Stimulated activated CD4-positive, alpha-beta T cell treated with anti-CD3 and anti-CD28 coated beads, TNF-alpha, amount 100 ng/mL, for 4 hours (primary cell): ENCODE data around the gene NSUN4.
A peak's percentile ranks its signal among the peaks of the same experiment; 100 is the strongest.
"Not testable (repeated sequence)": the region's sequence is repeated elsewhere in the genome, so short reads cannot be mapped to it uniquely, and the experiment has no call there.

ENCODE experiments used
- DNase-seq, 3 experiments: peaks; one replicate each; pipeline ENCODE4 v3.0.0-alpha.2; 2020; ENCODE audit warnings: low read depth in 3 of 3

Gene NSUN4

DNA sequence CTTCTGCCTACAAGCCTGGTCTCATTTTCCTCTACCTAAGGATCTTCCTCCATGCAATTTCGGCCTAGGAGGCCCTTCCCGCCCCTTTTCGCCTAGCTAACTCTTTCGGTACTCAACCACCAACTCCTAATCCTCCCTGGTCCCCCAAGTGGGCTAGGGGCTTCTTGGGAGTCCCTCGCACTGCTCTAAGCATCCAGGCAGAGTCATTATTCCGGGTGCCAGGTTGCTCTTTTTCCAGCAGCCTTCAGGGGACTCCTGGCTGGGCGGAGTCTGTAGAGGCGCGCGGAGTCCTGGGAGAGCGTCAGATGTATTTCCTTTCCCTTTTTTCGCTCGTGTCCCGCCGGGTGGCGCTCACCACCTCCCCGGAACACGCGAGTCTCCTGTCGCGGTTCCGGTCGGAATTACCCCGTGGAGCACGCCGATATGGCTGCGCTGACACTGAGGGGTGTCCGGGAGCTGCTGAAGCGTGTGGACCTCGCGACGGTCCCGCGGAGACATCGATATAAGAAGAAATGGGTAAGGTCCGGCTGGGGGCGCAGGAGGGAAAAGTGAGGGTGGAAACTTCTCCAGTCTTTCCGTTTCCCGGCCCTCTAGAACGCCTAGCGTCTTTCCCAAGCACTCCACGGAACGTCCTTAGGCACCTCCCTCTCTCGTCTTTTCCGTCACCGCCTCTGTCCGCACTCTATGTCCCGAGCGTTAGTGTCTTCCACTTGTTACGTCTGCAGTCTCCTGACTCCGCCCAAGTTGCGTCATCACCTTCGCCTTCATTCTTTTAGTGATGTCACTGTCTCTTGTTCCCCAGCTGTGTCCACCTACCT is at the start of gene NSUN4:
Gene NSUN4 (plus strand): TSS at position 404 of the 818 bp plus-strand sequence. CDS start 20 bp downstream, at position 424.
- DNase-seq: peak; percentile 66 to 74 (median 74)

DNA sequence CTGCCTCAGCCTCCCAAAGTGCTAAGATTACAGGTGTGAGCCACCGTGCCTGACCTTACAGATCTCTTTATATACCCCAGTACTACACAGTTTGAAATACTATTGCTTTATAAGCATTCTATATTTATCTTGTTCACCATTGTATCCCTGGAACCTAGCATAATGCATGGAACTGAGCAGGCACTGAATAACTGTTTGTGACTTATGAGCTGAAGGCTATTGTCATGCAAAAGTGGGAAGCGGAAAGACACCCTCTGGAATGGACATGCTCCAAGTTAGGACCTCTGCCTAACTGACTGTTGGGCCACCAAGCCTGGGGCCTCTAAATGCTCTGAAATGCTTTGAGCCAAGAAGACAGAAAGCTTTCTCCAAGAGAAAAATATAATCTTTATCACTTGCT is 45.3 kb upstream of the NSUN4 start:
- no peak for DNase-seq

DNA sequence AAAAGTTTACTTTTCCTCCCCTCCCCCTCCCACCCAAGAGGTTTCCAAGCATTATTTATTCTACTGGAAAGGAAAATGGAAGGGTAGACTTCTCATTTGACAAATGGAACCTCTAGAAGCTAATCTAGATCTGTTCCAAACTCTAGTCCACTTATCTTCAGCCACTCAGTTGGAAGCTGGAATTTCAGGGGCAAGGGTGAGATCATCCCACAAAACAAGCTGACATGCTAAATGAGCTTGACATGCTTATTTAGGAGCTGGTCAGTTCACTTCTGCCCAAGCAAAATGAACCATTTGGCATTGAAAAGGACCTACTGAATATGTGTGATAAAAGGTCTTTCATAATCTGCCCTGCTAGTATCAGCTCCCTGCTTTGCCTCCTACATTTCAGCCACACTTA is 42.2 kb upstream of the NSUN4 start:
- DNase-seq: no peak

DNA sequence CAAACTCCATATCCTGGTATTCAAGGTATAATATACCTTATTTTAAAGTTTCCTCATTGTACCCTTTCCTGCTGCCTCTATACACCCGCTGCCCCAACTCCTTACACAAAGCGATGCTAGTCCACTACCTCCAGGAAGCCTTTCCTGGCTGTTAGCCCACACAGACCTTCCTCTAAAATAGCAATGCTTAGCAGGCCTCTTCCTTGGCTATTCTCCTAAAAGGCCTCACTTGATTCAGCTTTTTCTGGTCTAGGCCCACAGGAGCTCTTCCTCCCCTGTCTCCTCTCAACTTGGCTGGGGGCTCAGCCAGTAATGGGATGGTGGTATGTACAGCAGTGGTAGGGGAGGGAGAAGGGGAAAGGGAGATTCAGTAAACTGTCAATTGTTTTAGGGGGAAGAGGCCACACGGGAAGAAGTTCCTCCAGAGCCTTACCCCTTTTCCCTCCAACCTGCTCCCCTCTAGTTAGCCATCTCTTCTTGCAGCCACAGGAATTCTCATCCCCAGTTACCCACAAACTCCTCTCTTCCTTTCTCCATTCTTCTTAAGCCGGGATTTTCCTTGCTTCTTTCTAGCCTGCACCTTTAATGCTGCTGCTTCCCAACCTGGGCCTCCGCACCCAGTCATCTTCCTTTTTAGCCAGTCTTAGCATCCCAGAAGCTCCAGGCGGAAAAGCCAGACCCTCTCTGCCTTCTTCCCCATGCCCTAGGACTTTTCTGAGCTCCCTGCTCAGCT is 39.8 kb upstream of the NSUN4 start:
- no peak for DNase-seq

DNA sequence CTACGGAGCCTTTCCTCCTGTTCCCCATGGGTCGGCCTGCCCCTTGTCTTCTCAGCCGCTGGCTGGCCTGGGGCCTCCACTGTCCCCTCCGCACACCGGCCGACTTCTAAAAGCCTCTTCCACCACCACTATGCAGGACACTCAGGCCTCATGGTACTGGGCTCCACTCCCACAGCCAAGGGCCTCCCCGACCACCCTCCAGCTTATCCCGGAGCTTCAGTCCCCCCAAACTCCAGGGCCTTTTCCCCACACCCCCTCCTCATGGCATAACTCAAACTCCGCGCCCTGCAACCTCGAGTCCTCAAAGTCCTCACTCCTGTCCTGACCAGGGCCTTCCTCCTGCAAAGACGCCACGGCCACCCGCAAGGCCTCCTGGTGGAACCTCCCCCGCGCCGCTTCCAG is 39.2 kb upstream of the NSUN4 start:
- no peak for DNase-seq

DNA sequence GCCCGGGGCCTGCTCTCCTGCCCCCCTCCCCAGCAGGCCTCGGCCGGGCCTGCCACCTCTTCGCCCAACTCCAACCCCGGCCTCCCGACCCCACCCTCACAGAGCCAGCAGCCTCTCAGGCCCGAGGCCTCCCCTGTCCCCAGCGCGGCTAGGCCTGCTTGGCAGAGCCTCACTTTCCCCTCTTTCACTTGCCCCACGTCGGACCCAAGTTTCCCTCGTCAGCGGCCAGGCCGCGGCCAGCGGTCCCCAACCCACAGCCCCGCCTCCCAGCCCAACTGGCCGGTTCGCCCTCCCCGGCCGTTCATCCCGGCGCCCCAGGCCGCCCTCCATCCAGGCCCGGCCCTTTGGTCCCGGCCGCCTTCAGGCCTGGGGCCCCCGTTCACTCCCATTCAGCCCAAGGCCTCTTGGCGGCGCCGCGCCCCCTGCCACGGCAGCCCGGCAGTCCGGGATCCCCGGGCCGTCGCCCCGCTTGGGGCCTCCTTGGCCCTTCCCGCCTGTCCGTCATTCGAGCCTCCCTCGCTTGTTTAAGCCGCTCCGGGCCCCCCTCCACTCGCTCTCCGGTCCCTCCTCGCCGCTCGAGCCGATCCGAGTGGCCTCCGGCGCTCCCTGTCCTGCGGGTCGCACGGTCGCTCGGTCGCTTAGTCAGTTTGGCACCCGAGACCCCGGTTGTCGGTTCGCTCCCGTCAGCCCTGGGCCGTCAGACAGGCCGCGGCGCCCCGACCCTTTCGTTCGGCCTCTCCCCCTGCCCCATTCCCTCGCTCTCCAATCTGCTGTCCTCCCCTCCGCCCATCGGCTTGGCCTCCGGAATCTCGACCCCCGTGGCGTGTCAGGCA is 38.6 kb upstream of the NSUN4 start:
- peak; percentile 13 to 32 (median 19) for DNase-seq

DNA sequence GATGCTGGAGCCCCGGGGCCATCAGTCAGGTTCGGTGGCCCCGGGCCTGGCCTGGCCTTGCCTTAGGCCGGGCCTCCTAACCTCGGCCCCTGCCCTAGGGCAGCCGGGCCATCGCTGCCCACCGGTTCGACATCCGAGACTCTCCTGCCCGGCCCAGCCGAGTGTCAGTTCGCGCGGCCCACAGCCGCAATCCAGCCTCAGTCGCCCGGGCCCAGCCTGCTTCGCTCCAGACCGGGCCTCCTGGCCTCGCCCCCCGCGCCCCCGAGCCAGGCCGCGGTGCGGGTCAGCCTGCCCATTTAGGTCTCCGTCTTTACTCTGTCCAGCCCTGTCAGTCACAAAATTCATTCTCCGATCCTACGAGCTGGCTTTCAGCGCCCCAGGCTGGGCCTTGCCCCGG is 38.0 kb upstream of the NSUN4 start:
- DNase-seq: no peak

DNA sequence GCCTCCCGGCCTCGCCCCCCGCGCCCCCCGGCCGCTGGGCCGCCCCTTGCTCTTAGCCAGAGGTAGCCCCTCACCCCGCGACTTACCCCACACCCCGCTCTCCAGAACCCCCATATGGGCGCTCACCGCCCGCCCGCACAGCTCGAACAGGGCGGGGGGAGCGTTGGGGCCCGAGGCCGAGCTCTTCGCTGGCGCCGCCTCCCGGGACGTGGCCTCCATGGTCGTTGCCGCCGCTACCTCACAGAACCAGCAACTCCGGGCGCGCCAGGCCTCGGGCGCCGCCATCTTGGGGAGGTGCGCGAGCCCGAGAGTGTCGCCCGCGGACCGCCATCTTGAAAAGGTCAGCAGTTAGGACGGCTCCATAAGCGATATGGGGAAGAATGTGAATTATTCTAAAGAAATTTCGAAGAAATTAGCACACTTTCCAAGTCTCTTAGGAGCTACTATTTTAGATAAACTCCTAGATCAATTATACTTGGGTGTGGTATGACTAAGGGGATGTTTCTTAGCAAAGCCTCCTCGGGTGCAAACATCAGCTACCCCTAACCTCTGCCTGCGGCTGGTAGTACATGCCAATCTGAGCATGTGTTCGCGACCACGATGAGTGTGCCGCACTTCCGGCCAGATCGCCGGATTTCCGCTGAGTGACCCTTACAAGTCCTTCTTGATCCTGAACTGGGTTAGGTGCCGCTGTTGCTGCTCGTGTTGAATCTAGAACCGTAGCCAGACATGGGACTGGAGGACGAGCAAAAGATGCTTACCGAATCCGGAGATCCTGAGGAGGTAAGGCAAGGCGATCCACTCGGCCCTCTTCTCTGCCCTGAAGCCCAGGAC is 37.4 kb upstream of the NSUN4 start, which contains the start of the genes LRRC41 and UQCRH:
Gene LRRC41 (minus strand): TSS at position 579 of the 834 bp plus-strand sequence. CDS start 294 bp downstream, at position 285.
Gene UQCRH (plus strand): TSS at position 661 of the 834 bp plus-strand sequence. CDS start 69 bp downstream, at position 730.
- peak; percentile 82 to 89 (median 85) for DNase-seq

DNA sequence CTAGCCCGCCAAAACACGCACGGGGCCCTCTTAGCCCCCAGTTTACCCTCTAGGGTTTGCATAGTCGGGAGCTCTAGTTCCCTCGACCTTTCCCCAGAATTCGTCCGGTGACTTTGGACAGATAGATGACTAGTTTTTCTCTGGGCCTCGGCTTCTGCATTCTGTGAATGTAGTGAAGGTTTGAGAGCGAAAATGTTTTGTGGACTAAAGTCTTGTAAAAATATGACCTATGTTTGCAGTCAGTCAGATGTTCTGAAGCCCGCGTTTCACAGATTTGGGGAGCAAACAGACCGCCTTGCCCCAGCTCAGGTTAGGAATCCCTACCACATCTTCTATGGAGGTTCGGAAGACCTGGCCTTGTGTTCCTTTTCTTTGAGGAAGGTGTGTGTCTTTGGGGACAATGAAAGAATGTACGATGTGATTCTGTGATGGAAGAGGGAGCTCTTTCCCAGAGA is 36.7 kb upstream of the NSUN4 start:
- DNase-seq: no peak

DNA sequence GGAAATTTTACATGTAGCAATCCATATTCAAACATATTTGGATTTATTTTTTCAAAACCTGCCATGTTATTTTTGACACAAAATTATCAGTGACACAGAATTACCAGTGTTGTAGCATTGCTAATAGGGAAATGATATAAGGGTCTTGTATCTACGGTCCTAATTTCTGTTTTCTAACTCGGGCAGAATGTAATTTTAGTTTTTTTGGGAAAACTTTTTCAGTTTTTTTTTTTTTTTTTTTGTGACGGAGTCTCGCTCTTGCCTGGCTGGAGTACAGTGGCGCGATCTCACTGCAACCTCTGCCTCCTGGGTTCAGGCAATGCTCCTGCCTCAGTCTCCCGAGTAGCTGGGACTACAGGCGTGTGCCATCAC is 34.5 kb upstream of the NSUN4 start:
- DNase-seq: no peak

DNA sequence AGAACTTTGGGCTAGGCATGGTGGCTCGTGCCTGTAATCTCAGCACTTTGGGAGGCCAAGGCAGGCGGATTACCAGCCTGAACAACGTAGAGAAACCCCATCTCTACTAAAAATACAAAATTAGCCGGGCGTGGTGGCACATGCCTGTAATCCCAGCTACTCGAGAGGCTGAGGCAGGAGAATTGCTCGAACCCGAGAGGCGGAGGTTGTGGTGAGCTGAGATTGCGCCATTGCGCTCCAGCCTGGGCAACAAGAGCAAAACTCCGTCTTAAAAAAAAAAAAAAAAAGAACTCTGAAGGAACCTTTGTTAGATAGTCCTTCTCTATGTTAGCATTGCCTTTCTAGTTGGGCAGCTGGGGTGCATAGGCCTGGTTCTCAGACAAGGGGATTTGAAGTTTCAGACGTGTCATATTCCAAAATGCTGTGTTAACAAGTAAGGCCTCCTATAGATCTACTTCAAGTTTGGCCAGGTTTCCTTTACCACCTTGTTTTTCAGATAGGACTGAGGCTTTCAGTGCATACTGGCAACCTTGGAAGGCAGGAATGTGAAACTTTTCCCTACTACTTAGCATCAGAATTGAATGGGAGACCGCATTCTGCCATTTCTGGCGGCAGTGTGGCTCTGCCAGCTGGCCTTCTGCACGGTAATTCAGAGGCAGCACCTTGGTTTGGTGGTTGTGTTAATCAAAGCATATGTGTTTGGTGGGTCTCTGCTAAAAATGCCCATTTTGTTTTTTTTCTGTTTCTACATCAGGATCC is 31.0 kb upstream of the NSUN4 start:
- no peak for DNase-seq

DNA sequence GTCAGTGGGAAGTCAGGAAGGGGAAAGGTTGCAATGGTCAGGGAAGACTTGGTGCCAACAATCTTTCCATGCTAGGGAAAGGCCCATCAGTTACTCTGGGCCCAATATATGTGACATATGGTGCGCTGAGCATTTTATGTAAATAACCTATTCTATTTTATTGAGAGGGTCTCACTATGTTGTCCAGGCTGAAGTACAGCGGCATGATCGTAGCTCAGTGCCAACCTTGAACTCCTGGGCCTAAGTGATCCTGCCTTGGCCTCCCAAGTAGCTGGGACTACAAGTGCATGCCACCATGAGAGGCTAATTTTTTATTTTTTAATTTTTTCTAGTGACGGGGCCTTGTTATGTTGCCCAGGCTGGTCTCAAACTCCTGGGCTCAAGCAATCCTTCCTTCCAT is 30.3 kb upstream of the NSUN4 start:
- DNase-seq: no peak

DNA sequence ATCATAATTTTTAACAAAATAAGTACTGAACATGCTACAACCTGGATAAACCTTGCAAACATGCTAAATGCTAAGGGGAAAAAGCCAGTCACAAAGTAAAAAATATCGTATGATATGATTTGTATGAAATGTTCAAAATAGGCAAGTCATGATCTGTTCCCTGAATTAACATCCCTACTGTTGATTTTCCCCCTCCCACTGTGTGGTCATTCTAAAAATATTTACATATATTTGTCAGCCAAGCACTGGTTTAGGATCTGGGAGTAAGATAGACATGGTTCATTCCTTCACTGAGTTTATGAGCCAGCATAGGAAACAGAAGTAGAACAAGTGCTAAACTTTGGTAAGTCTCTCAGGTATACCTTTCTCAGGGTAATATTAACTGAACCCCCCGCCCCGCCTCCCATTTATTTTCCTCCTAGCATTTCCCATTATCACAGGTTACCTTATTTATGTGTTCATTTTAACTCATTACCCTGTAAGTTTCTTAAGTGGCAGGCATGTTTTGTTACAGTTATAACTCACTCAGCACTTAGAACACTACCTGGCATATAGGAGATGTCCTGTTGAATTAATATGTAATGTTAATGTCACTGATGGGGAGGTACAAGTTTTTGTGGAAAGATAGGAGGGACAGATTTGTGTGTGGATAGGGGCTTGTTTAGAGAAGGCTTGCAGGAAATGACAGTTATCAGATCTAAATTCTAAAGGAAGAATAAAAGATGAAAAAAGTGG is 24.8 kb upstream of the NSUN4 start:
- DNase-seq: no peak

DNA sequence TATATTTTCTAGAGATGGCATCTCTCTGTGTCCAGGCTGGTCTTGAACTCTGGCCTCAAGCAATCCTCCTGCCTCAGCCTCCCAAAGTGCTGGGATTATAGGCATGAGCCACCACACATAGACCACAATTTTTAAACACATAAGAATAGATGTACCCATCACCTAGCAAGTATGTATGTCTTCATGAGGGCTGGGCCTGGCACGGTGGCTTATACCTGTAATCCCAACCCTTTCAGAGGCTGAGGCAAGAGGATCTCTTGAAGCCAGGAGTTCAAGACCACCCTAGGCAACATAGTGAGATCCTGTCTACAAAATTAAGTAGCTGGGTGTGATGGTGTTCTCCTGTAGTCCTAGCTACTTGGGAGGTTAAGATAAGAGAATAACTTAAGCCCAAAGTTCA is 23.3 kb upstream of the NSUN4 start:
- no peak for DNase-seq

DNA sequence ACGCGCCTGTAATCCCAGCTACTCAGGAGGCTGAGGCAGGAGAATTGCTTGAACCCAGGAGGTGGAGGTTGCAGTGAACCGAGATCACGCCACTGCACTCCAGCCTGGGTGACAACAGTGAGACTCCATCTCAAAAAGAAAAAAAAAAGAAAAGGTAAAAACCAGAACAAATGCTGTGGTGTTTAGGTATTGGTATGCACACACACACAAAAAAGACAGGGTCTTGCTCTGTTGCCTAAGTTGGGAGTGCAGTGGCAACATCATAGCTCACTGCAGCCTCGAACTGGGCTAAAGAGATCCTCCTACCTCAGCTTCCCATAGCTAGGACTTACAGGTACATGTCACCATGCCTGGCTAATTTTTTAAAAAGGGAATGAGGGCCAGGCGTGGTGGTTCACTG is 21.3 kb upstream of the NSUN4 start:
- DNase-seq: not testable (repeated sequence)

DNA sequence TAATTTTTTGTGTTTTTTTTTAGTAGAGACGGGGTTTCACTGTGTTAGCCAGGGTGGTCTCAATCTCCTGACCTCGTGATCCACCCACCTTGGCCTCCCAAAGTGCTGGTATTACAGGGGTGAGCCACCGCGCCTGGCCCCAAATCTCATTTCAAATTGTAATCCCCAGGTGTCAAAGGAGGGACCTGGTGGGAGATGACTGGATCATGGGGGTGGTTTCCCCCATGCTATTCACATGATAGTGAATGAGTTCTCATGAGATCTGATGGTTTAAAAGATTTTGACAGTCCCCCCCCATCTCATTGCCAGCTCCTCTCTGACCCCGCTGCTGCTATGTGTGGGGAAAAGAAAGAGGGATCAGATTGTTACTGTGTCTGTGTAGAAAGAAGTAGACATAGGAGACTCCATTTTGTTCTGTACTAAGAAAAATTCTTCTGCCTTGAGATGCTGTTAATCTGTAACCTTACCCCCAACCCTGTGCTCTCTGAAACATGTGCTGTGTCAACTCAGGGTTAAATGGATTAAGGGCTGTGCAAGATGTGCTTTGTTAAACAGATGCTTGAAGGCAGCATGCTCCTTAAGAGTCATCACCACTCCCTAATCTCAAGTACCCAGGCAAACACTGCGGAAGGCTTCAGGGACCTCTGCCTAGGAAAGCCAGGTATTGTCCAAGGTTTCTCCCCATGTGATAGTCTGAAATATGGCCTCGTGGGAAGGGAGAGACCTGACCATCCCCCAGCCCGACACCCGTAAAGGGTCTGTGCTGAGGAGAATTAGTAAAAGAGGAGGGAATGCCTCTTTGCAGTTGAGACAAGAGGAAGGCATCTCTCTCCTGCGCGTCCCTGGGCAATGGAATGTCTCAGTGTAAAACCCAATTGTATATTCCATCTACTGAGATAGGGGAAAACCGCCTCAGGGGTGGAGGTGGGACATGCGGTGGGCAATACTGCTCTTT is 20.4 kb upstream of the NSUN4 start:
- not testable (repeated sequence) for DNase-seq

DNA sequence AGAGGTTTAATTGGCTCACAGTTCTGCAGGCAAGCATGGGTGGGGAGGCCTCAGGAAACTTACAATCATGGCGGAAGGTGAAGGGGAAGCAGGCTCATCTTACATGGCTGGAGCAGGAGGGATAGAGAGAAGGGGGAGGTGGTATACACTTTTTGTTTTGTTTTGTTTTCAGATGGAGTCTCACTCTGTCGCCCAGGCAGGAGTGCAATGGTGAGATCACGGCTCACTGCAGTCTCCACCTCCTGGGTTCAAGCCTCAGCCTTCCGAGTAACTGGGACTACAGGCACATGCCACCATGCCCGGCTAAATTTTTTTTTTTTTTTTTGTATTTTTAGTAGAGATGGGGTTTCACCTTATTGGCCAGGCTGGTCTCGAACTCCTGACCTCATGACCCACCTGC is 18.4 kb upstream of the NSUN4 start:
- not testable (repeated sequence) for DNase-seq
